DMS79 treated with DMSO at 0.1 percent for 48 hours (cell line): ENCODE data around the gene AP1S2.
"Not testable (repeated sequence)": the region's sequence is repeated elsewhere in the genome, so short reads cannot be mapped to it uniquely, and the experiment has no call there.

Experiments used
- DNase-seq: peaks from one replicate; lab custom pipeline; 2025; lab: John Stamatoyannopoulos, UW

Gene AP1S2

GRCh38 chrX:15854080-15854655, 445 bp downstream of the AP1S2 start:
- DNase-seq = no peak

GRCh38 chrX:15853586-15854079, 980 bp downstream of the AP1S2 start:
- no peak for DNase-seq

- DNase-seq = no peak
Measured at GRCh38 chrX:15849555-15849954, 5.1 kb downstream of the AP1S2 start.

- no peak for DNase-seq
Measured at GRCh38 chrX:15848576-15848975, 6.0 kb downstream of the AP1S2 start.

- no peak for DNase-seq
Measured at GRCh38 chrX:15843960-15844359, 10.7 kb downstream of the AP1S2 start.

GRCh38 chrX:15841853-15842516, 12.6 kb downstream of the AP1S2 start:
- DNase-seq = no peak

GRCh38 chrX:15838017-15838416, 16.6 kb downstream of the AP1S2 start:
- DNase-seq = no peak

DNA sequence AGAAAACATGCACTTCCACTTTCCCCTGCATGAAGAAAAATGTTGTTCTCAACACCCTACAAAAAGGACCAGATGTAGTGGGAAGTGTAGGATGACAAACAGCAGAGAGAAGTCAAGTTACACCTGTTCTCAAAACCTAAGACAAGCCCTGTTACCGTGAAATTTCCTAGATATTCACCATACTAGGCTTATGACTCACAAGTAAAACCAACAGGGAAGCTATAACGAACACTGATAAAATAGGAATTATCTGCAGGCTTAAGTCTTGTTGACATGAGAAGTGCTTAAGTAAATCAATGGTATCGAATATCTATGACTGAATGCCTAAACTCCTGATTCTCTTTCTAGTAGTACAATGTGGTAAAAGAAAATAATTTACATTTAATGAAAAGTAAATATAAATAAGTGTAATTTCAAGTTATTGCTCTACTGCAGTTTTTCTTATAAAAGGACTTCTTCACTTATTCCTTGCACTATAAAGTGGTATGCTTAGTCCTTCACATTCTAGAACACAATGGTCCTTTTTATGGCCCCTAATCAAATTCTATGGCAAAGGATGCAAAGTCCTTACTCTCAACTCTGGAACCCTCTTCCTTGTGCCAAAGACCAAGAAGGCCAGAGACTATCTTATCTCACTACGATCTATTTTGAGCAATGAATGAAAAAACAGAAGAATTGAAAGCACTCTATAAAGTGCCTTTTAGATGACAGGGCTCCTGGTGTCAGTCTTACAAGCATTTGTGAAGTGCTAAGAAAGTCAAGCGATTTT, 19.6 kb downstream of the AP1S2 start:
- DNase-seq = no peak

DNA sequence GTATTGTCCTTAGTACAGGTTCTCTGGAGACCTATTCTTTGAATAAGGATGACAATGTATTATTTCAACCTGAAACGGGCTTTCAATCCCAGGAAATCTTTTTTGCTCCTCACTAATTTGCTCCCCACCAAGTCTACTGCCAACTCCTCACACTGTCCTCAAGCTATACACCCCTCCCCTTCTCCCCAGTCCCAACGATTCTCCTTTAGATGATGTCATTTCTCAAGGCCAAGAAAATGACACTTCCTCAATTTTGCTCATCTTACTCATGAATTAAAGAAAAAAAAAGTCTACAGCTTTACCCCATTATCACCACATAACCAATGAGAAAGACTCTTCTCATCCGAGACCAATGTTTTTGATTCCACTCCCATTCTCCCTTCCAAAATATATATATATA, 20.6 kb downstream of the AP1S2 start:
- no peak for DNase-seq

DNA sequence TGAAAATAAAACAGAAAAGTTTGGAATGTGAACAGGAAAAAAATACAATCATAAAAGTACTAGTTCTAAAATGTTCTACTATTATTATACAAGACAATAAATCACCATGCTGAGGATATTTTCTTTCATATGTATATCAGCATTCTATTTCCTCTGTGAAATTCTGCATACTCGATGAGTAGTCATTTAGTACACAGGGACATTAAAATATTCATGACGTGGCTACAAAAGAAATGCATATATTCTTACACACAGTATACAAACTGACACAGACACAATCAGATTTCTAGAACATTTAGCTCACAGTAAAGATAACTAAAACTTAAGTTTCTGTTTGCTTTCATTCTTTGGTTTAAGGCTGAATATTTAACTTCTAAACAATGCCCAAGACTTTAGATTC, 23.3 kb downstream of the AP1S2 start:
- DNase-seq = not testable (repeated sequence)

DNA sequence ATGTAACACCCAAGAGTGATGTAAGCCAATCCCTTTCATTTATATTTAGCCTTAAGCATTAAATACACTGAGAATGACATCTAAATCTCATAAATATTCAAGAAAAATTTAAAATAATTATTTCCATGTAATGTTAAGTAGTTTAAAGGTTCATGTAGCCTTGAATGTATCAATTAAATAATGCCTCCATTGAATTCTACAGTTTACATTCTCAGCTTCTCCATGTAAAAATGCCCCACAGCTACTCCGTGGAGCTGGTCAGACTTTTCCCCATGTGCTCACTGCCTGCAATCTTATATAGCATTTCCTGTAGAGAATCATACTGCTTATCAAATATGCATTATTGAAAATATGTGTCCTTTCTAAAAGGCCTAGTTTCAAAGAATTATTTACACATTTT, 25.4 kb downstream of the AP1S2 start:
- no peak for DNase-seq

DNA sequence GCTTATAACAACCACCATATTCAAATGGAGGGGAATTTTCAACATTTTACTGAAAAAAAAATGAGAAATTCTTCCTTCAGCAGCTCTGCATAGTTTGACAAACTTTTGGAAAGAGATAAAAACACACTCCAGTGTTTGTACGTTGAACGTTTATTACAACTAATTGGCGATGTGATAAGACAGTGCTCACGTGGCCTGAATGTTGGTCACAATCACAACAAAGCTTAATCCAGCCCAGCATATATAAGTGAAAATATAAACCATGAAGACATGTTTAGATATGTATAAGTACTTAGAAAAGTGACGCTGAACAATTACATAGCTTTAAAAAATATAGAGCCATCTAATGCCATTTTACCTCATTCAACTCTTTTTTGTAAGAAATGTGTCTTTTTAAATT, 28.7 kb downstream of the AP1S2 start:
- DNase-seq = no peak

DNA sequence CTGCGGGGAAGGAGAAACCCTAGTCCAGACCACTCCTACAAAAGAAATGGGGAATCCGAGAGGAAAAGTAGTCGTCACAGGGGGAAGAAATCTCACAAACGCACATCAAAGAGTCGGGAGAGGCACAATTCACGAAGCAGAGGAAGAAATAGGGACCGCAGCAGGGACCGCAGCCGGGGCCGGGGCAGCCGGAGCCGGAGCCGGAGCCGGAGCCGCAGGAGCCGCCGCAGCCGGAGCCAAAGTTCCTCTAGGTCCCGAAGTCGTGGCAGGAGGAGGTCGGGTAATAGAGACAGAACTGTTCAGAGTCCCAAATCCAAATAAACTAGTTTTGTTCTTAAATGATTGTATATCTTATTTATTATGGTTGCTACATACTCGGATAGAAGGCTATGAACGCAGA, 31.7 kb downstream of the AP1S2 start:
- no peak for DNase-seq

DNA sequence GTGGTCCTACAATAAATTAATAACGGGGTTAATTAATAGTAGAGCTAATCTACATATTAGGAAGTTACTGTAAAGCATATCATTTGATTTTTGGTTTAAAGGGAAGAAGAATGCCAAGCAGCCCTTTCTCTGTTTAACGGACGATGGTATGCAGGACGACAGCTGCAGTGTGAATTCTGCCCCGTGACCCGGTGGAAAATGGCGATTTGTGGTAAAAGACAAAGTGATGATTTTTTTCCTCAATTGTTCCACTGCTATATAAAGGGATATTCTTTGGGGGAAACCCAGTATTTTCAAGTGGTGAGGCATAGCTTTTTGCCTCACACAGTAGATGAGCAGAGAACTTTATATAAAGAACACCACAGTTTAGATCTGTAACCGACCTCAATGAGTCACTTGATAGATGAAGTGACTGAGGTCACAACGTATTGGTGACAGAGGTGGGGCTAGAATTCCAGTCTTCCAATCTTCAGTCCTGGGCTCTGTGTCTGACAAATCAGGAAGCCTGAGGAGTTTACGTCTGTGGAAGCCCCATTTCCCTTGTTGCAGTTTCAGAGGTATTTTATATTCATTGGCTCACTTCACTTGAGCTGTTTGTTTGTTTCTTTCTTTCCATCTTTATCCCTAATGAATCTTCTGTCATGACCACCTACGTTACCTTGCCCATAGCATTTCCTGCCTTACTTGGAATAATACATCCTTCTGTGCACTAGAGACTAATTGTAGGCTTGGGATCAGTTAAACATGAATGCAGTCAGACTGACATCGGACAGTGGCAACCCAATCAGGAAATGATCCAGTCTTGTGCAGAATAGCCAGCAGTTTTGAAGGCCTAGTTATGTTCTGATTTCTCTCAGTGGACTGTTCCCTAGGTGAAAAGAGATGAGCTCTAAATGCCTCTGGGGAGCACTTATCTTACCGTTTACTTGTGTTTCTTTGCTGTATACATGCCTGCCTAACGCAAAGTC, 34.2 kb downstream of the AP1S2 start:
- DNase-seq = no peak

GRCh38 chrX:15816886-15817285, 37.7 kb downstream of the AP1S2 start:
- DNase-seq = no peak

DNA sequence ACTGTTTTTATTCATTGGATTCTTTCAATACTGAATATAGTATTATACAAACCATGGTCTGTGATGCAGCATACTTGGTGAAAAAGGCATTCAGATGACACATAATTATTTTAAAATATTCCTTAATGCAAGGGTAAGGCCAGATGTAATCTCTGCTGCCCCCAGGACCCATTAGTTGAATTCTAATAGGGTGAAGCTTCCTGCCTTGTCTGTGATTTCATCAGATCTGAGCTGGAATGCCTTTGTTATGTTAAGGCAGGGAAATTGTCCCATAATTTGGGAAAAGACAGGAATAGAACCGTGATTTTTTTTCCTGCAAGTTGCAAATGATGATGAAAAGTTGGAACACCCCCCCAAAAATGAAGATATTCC, 38.2 kb downstream of the AP1S2 start:
- no peak for DNase-seq

DNA sequence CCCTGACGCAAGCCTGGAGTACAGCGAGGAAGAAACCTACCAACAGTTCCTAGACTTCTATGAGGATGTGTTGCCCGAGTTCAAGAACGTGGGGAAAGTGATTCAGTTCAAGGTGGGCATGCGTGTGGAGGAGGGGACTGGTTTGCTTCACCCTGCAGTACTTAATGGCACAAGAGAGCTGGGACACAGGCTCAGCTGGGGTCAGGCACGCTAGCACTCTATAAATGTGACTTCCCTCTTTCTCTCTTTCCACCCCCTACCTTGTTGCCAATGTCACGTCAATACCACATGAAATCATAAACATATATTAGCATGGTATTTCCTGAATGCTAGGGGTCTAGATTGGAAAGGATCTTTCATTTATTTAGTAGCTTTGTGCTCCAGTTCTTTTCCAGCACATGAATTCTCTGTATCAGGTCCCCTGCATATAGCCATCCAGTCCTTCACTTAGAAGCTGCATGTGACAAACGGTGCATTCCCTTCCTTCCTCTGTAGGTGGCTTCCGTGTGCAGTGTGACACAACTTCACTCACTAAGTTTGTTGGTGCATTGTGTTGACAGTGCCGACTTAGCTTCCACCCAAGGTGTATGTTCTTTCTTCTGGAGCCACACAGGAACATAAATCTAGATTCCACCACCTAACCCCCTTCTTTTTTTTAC, 38.7 kb downstream of the AP1S2 start:
- no peak for DNase-seq

DNA sequence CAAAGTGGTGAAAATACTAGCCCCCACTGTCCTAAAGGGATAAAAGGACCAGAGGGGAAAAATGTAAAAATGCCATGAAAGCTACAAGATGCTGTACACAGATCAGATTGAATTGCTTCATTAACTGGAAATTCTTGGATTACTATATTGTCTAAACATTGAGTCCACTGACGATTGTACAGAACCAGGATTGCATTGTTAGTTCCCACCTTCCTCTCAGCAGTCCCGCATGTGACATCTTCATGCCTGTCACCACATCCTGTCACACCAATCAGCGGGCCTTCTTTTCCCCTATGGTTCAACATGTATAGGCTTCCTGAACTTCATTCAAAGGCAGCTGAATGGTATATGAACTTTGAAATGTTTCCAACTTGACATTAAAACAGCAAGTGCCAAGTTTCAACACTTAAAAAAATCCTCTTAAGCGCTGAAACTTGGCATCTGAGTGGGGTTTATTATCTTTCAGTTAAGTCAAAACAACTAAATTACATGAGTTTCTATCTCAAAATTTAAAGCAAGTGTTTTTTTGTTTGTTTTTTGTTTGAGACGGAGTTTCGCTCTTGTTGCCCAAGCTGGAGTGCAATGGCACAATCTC, 39.7 kb downstream of the AP1S2 start:
- no peak for DNase-seq

GRCh38 chrX:15813416-15813815, 41.2 kb downstream of the AP1S2 start:
- no peak for DNase-seq

DNA sequence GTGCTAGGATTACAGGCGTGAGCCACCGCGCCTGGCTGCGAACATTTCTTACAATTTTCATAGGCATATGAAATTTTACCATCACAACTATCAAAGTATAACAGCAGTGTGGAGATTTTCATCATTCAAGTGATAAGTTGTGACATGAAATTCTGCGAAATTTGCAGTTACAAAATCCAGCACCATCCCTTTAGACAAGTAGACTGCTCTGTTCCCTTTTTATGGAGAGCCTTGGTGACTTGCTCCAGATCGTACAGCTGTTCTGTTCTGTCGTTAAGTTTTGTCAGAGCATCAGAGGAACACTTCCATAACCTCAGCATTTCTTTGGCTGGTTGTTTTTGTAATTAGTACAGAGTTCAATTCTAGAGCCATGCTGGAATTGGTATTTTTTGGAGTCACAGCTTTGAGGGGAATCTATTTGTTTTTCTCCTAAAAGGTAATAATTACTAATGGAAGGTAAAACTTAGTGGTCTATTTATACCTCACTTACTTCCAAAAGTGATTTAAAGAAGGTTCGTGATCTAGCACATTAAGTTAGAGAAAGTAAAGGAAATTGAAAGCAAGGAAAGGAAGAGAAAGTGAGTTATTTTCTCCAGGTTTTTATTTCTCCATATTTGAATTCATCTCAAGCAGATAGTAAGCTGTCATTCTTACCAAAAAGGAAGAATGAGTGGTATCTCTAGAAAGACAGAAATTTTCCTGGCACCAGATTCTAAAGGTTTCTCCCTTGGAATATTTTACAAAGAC, 42.2 kb downstream of the AP1S2 start:
- no peak for DNase-seq
